IPS-NIHi7 (cell line): ENCODE results near the gene RERE.
"Not testable (repeated sequence)": the region's sequence is repeated elsewhere in the genome, so short reads cannot be mapped to it uniquely, and the experiment has no call there.

Experiments
- DNase-seq: peaks from one replicate; pipeline ENCODE4 v3.0.0; 2012; ENCODE audit warnings: mixed read lengths; ENCODE audit errors: extremely low spot score

RERE gene

GRCh38 chr1:8641377-8641997, 176.0 kb downstream of the RERE start:
- no peak for DNase-seq

- DNase-seq: no peak
Observed at GRCh38 chr1:8640950-8641349, 176.5 kb downstream of the RERE start.

- DNase-seq: no peak
Observed at GRCh38 chr1:8639148-8639547, 178.3 kb downstream of the RERE start.

GRCh38 chr1:8633741-8634501, 183.5 kb downstream of the RERE start:
- DNase-seq: no peak

GRCh38 chr1:8632102-8632501, 185.3 kb downstream of the RERE start:
- no peak for DNase-seq

GRCh38 chr1:8631163-8631562, 186.3 kb downstream of the RERE start:
- no peak for DNase-seq

DNA sequence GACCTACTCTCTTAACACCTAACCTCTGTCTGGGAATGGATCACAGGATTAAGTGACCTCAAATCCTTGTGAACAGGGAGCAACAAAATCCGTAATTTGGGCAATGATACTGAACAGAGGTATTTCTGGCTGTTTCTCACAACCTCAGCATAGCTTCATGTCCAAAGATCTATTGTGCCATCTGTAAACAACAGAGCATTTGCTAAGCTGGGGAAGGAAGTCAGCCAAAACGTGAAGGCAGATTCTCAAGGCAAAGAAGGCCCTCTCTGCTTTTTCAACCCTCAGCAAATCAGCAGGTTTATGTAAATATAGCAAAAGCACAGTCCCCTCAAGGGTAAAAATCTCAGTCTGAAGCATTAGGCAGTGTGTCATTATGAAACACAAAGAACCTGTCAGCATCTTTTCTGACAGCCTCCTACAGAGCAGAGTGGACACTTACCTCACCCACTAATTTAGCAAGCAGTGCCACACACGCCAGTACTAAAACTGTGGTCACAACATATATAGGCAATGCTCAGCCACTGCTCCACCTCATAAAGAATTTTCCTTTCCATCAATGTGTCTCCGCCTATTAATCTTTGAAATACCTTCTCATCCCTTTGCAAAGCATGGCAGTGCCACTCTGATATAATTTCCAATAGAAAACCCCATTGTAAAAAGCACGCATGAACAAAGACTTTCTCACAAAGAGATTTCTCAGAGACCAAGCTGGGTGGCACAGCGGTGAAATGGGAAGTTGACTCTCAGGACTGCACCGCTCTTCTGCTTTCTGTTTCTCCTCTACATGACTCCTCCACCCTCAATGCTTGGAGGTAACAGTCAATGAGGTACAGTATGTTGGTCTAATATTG, 188.0 kb downstream of the RERE start:
- DNase-seq: no peak

DNA sequence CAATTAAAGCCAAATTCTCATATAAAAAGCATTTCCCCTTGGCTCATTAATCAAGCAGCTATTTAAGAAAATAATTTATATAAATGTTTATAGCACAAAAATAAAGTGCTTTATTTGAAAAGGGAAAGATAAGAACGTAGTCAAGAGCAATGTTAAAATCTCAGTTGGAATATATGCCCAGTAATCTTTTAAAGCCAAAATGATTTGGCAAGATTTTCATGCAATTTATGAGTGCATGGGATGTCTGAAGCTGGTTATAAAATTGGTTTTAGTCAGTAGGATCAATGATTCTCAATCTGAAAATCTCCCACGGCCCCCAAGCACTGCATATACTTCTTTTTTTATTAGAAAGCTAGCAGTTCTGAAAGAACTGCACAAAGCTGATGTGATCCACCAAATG, 188.8 kb downstream of the RERE start:
- DNase-seq: no peak

GRCh38 chr1:8627728-8628127, 189.7 kb downstream of the RERE start:
- no peak for DNase-seq

GRCh38 chr1:8625981-8626898, 191.2 kb downstream of the RERE start:
- DNase-seq: no peak

- no peak for DNase-seq
Observed at GRCh38 chr1:8625491-8625890, 191.9 kb downstream of the RERE start.

GRCh38 chr1:8623651-8624192, 193.7 kb downstream of the RERE start:
- DNase-seq: not testable (repeated sequence)

GRCh38 chr1:8621785-8622348, 195.6 kb downstream of the RERE start:
- DNase-seq: not testable (repeated sequence)

- not testable (repeated sequence) for DNase-seq
Observed at GRCh38 chr1:8621034-8621582, 196.3 kb downstream of the RERE start.

- DNase-seq: not testable (repeated sequence)
Observed at GRCh38 chr1:8619917-8620502, 197.4 kb downstream of the RERE start.

GRCh38 chr1:8619419-8619818, 198.0 kb downstream of the RERE start:
- DNase-seq: not testable (repeated sequence)

- DNase-seq: not testable (repeated sequence)
Observed at GRCh38 chr1:8616791-8617190, 200.6 kb downstream of the RERE start.

- DNase-seq: not testable (repeated sequence)
Observed at GRCh38 chr1:8611634-8612515, 205.6 kb downstream of the RERE start.

- DNase-seq: no peak
Observed at GRCh38 chr1:8607906-8608305, 209.5 kb downstream of the RERE start.
